ENCODE results near the gene AMPD2. TPM values are rescaled to one million over a fixed set of nuclear protein-coding genes. Genes with fewer than 3 reads are reported as not detected.

AMPD2 gene
- total RNA-seq, 1 experiment from 2014 or later = 94.2 TPM

GRCh38 chr1:109616391-109616790, 3.2 kb upstream of the AMPD2 start:
- DNase-seq (ENCODE audit: low spot score) = no peak

GRCh38 chr1:109617291-109617801, 2.3 kb upstream of the AMPD2 start:
- peak; percentile 58 for DNase-seq (ENCODE audit: low spot score)

GRCh38 chr1:109618661-109619575, 719 bp upstream of the AMPD2 start:
- peak; percentile 9 for DNase-seq (ENCODE audit: low spot score)

- peak; percentile 42 for DNase-seq (ENCODE audit: low spot score)
Observed at GRCh38 chr1:109620401-109620791, 759 bp downstream of the AMPD2 start.

GRCh38 chr1:109620841-109621286, 1.2 kb downstream of the AMPD2 start:
- peak; percentile 83 for DNase-seq (ENCODE audit: low spot score)

- DNase-seq (ENCODE audit: low spot score) = no peak
Observed at GRCh38 chr1:109621379-109622136, 1.9 kb downstream of the AMPD2 start.

- DNase-seq (ENCODE audit: low spot score) = no peak
Observed at GRCh38 chr1:109622137-109622892, 2.7 kb downstream of the AMPD2 start.

GRCh38 chr1:109622895-109623294, 3.3 kb downstream of the AMPD2 start:
- DNase-seq (ENCODE audit: low spot score) = no peak

- DNase-seq (ENCODE audit: low spot score) = no peak
Observed at GRCh38 chr1:109623601-109624161, 4.0 kb downstream of the AMPD2 start.

GRCh38 chr1:109624201-109625010, 4.8 kb downstream of the AMPD2 start:
- DNase-seq (ENCODE audit: low spot score) = no peak

- no peak for DNase-seq (ENCODE audit: low spot score)
Observed at GRCh38 chr1:109625176-109625575, 5.5 kb downstream of the AMPD2 start.

GRCh38 chr1:109625601-109626560, 6.2 kb downstream of the AMPD2 start:
- no peak for DNase-seq (ENCODE audit: low spot score)

GRCh38 chr1:109626682-109627408, 7.2 kb downstream of the AMPD2 start:
- no peak for DNase-seq (ENCODE audit: low spot score)

GRCh38 chr1:109627692-109628399, 8.2 kb downstream of the AMPD2 start:
- no peak for DNase-seq (ENCODE audit: low spot score)

- no peak for DNase-seq (ENCODE audit: low spot score)
Observed at GRCh38 chr1:109628540-109629321, 9.1 kb downstream of the AMPD2 start.

GRCh38 chr1:109629372-109630030, 9.9 kb downstream of the AMPD2 start:
- DNase-seq (ENCODE audit: low spot score) = no peak
